ENCODE measurements around the gene ANKS6. TPM values are rescaled to one million over a fixed set of nuclear protein-coding genes. Genes with fewer than 3 reads are reported as not detected.
A peak's percentile ranks its signal among the peaks of the same experiment; 100 is the strongest.

Gene ANKS6
- total and polyA plus RNA-seq, 9 of the 15 experiments (the other 6 are each of a cell fraction or from before 2014, with no cell fraction given) = 9.9 to 74.5 (median 36.9) TPM

- TF ChIP-seq RBM17 (IDR thresholded peaks at IDR 0.05; ENCODE audit: borderline replicate concordance, low read depth, low read length) = no peak
- no peak for TF ChIP-seq TCF7L2 (IDR thresholded peaks at IDR 0.05; ENCODE audit: low read depth, low read length)
- peak; percentile 49 for TF ChIP-seq CEBPB (tag; IDR thresholded peaks at IDR 0.05)
- no peak for TF ChIP-seq KLF10 (CRISPR knock-in tag; IDR thresholded peaks at IDR 0.05)
- TF ChIP-seq ARID1B (IDR thresholded peaks at IDR 0.05) = peak; percentile 30; the same call in 1 of the 2 replicates
- no peak for TF ChIP-seq ZBTB7A (IDR thresholded peaks at IDR 0.05; ENCODE audit: borderline replicate concordance, control insufficient read depth, low read depth, low read length)
- TF ChIP-seq ELF4 (CRISPR knock-in tag; IDR thresholded peaks at IDR 0.05) = no peak
- TF ChIP-seq TCF15 (CRISPR knock-in tag; IDR thresholded peaks at IDR 0.05) = no peak
- TF ChIP-seq, protein P1, sequence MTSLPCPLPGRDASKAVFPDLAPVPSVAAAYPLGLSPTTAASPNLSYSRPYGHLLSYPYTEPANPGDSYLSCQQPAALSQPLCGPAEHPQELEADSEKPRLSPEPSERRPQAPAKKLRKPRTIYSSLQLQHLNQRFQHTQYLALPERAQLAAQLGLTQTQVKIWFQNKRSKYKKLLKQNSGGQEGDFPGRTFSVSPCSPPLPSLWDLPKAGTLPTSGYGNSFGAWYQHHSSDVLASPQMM (CRISPR knock-in tag; IDR thresholded peaks at IDR 0.05) = no peak
- no peak for TF ChIP-seq HMGXB4 (CRISPR knock-in tag; IDR thresholded peaks at IDR 0.05)
- TF ChIP-seq ADNP (tag; IDR thresholded peaks at IDR 0.05) = peak; percentile 88; the same call in 1 of the 2 replicates
- peak; percentile 56; the same call in 1 of the 2 replicates for TF ChIP-seq CTBP1 (IDR thresholded peaks at IDR 0.05; ENCODE audit: borderline replicate concordance)
- TF ChIP-seq ESRRA (IDR thresholded peaks at IDR 0.05; ENCODE audit: borderline replicate concordance, low read depth) = peak; percentile 51; the same call in 1 of the 2 replicates
Measured at GRCh38 chr9:98688710-98689495, 107.5 kb downstream of the ANKS6 start (continued).

All from K562 (cell line).